Measurements from ENCODE around the gene FOXN3.
"Not testable (repeated sequence)": the region's sequence is repeated elsewhere in the genome, so short reads cannot be mapped to it uniquely, and the experiment has no call there.

The FOXN3 gene

GRCh38 chr14:89270439-89271227, 146.4 kb downstream of the FOXN3 start:
- DNase-seq: no peak

- no peak for DNase-seq
Measured at GRCh38 chr14:89269404-89269803, 147.6 kb downstream of the FOXN3 start.

- no peak for DNase-seq
Measured at GRCh38 chr14:89268514-89268913, 148.5 kb downstream of the FOXN3 start.

- no peak for DNase-seq
Measured at GRCh38 chr14:89267656-89268055, 149.4 kb downstream of the FOXN3 start.

GRCh38 chr14:89267163-89267562, 149.9 kb downstream of the FOXN3 start:
- no peak for DNase-seq

- DNase-seq: no peak
Measured at GRCh38 chr14:89266754-89267153, 150.3 kb downstream of the FOXN3 start.

- DNase-seq: no peak
Measured at GRCh38 chr14:89265234-89265633, 151.8 kb downstream of the FOXN3 start.

GRCh38 chr14:89264196-89264800, 152.7 kb downstream of the FOXN3 start:
- DNase-seq: no peak

GRCh38 chr14:89262041-89262440, 155.0 kb downstream of the FOXN3 start:
- DNase-seq: no peak

- DNase-seq: no peak
Measured at GRCh38 chr14:89260898-89261297, 156.1 kb downstream of the FOXN3 start.

GRCh38 chr14:89259951-89260609, 157.0 kb downstream of the FOXN3 start:
- no peak for DNase-seq

GRCh38 chr14:89258728-89259273, 158.2 kb downstream of the FOXN3 start:
- DNase-seq: no peak

GRCh38 chr14:89256951-89257350, 160.1 kb downstream of the FOXN3 start:
- no peak for DNase-seq

GRCh38 chr14:89256283-89256682, 160.8 kb downstream of the FOXN3 start:
- DNase-seq: no peak

- DNase-seq: no peak
Measured at GRCh38 chr14:89255852-89256251, 161.2 kb downstream of the FOXN3 start.

GRCh38 chr14:89255012-89255411, 162.0 kb downstream of the FOXN3 start:
- DNase-seq: no peak

- DNase-seq: no peak
Measured at GRCh38 chr14:89254166-89254909, 162.7 kb downstream of the FOXN3 start.

GRCh38 chr14:89252887-89253532, 164.0 kb downstream of the FOXN3 start:
- DNase-seq: no peak

- no peak for DNase-seq
Measured at GRCh38 chr14:89251061-89251460, 166.0 kb downstream of the FOXN3 start.

GRCh38 chr14:89250655-89250975, 166.4 kb downstream of the FOXN3 start:
- DNase-seq: not testable (repeated sequence)

- no peak for DNase-seq
Measured at GRCh38 chr14:89249972-89250654, 166.9 kb downstream of the FOXN3 start.

GRCh38 chr14:89249065-89249695, 167.9 kb downstream of the FOXN3 start:
- no peak for DNase-seq

All from NCI-H2107 (cell line).